Muscle layer of colon (tissue), 2 donors: ENCODE measurements around the gene KRT33A.

Experiments used
- H3K27ac ChIP-seq: one replicate; pipeline ENCODE4 v1.7.0; 2013; ENCODE audit warnings: low read depth, mild to moderate bottlenecking, low read length, moderate library complexity
- H3K27me3 ChIP-seq, 2 donors: one replicate each; pipeline ENCODE4 v1.7.0; 2013; ENCODE audit warnings: low read length in 2 of 2, mild to moderate bottlenecking in 2 of 2; ENCODE audit not compliant: insufficient read depth in 2 of 2, control insufficient read depth in 1 of 2
- H3K36me3 ChIP-seq: one replicate; pipeline ENCODE4 v1.7.0; 2013; ENCODE audit warnings: mild to moderate bottlenecking, low read length; ENCODE audit not compliant: insufficient read depth
- H3K4me1 ChIP-seq: one replicate; pipeline ENCODE4 v1.7.0; 2013; ENCODE audit warnings: mild to moderate bottlenecking, low read length; ENCODE audit not compliant: insufficient read depth
- H3K4me3 ChIP-seq, 2 donors: one replicate each; pipeline ENCODE4 v1.7.0; 2013; ENCODE audit warnings: low read length in 2 of 2, low read depth in 1 of 2, mild to moderate bottlenecking in 1 of 2, moderate library complexity in 1 of 2
- H3K9ac ChIP-seq: one replicate; pipeline ENCODE4 v1.7.0; 2013; ENCODE audit warnings: low read length
- H3K9me3 ChIP-seq: one replicate; pipeline ENCODE4 v1.7.0; 2013; ENCODE audit warnings: mild to moderate bottlenecking, low read length
- donor health status: abdominal sarcoma.
- donor health status: Adenocarcinoma of cecum.

The KRT33A gene

GRCh38 chr17:41339571-41340172 is 11.0 kb downstream of the KRT33A start:
- Histone ChIP-seq H3K9ac (no peak overlapping the region), H3K9me3 (no peaks in the 10 kb centered on the region), H3K36me3 (no peaks in the 10 kb centered on the region), H3K4me1 (no peaks in the 10 kb centered on the region), H3K27ac (no peak overlapping the region), H3K27me3 (no peaks in the 10 kb centered on the region), H3K4me3 (no peak overlapping the region)

- no peaks in the 10 kb centered on the region for H3K27me3 ChIP-seq
- no peaks in the 10 kb centered on the region for H3K36me3 ChIP-seq
- no peak overlapping the region for H3K27ac ChIP-seq
- H3K4me1 ChIP-seq: no peaks in the 10 kb centered on the region
- no peak overlapping the region for H3K4me3 ChIP-seq
- no peak overlapping the region for H3K9ac ChIP-seq
- H3K9me3 ChIP-seq: no peaks in the 10 kb centered on the region
These were observed 11.6 kb downstream of the KRT33A start for GRCh38 chr17:41338961-41339485.

GRCh38 chr17:41335747-41336146 is 14.9 kb downstream of the KRT33A start:
- no peak overlapping the region for H3K27ac ChIP-seq
- H3K9me3 ChIP-seq: no peaks in the 10 kb centered on the region
- no peaks in the 10 kb centered on the region for H3K27me3 ChIP-seq
- no peaks in the 10 kb centered on the region for H3K36me3 ChIP-seq
- H3K9ac ChIP-seq: no peak overlapping the region
- no peak overlapping the region for H3K4me3 ChIP-seq
- H3K4me1 ChIP-seq: no peaks in the 10 kb centered on the region

GRCh38 chr17:41334385-41335305 is 16.0 kb downstream of the KRT33A start:
- no peaks in the 10 kb centered on the region for H3K36me3 ChIP-seq
- no peaks in the 10 kb centered on the region for H3K9me3 ChIP-seq
- H3K4me3 ChIP-seq: no peak overlapping the region
- H3K27ac ChIP-seq: no peak overlapping the region
- no peak overlapping the region for H3K9ac ChIP-seq
- no peaks in the 10 kb centered on the region for H3K27me3 ChIP-seq
- H3K4me1 ChIP-seq: no peaks in the 10 kb centered on the region

DNA sequence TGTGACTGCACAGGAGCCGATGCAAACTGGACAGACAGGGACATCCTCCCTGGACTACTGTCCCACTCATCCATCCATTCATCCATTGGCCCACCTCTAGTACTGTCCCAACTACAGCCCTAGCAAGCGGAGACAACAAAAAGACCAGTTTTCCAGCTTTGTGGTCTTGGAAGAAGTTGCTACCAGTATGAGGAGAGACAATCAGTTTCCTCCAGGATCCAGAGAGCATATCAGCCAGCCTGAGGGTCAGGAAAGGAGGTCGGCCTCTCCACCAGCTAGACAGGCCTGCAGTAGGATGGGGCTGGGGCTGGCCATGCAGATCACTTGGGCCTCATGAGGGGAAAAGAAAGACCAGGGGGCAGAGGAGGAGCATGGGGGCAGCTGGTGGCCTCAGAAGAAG is 16.8 kb downstream of the KRT33A start:
- H3K4me3 ChIP-seq: no peak overlapping the region

GRCh38 chr17:41333098-41333497 is 17.5 kb downstream of the KRT33A start:
- H3K36me3 ChIP-seq: no peaks in the 10 kb centered on the region
- H3K9ac ChIP-seq: no peak overlapping the region
- H3K27ac ChIP-seq: no peak overlapping the region
- no peaks in the 10 kb centered on the region for H3K9me3 ChIP-seq
- H3K4me3 ChIP-seq: no peak overlapping the region
- no peaks in the 10 kb centered on the region for H3K4me1 ChIP-seq
- no peaks in the 10 kb centered on the region for H3K27me3 ChIP-seq

More for the DNA sequence above, 16.8 kb downstream of the KRT33A start:
- Histone ChIP-seq H3K27me3 (no peaks in the 10 kb centered on the region), H3K4me1 (no peaks in the 10 kb centered on the region), H3K27ac (no peak overlapping the region), H3K9me3 (no peaks in the 10 kb centered on the region), H3K9ac (no peak overlapping the region), H3K36me3 (no peaks in the 10 kb centered on the region)

DNA sequence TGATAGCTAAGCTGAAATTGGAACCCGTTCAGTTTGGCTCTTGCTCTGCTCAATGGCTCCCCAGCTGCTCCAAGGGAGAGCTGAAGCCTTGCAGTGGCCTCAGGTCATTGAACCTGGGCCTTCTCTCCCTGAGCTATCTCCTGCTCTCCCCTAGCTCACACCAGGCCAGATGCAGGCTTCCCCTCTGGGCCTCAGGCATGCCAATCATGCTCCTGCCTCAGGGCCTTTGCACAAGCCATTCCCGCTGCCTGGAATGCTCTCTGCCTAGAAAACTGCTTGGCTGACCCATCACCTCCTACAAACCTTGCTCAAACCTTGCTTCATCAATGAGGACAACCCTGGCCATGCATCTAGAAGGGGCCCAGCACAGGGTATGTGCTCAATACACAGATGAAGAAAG is 18.4 kb downstream of the KRT33A start:
- no peaks in the 10 kb centered on the region for H3K27me3 ChIP-seq
- no peak overlapping the region for H3K9ac ChIP-seq
- no peak overlapping the region for H3K4me3 ChIP-seq
- H3K4me1 ChIP-seq: no peaks in the 10 kb centered on the region
- no peaks in the 10 kb centered on the region for H3K9me3 ChIP-seq
- no peak overlapping the region for H3K27ac ChIP-seq
- no peaks in the 10 kb centered on the region for H3K36me3 ChIP-seq

DNA sequence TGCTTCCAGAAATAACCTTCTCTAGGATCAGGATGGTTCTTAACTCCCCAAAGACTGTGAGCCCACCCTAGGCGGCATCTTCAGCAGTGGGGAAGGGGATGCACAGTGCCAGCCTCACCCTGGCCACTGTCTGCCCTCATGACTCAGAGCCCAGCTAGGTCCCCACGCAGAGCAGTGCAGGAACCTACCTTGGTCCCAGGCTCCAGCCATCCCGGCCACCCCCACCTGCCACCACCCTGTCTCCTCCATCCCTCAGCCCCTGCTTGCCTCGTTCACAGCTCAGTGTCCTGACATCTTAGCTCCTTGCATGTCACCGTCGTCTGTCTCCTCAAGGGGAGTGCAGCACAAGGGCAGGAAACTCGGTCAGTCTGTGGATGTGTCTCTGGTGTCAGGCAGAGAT is 19.0 kb downstream of the KRT33A start:
- no peaks in the 10 kb centered on the region for H3K4me1 ChIP-seq
- no peak overlapping the region for H3K4me3 ChIP-seq
- H3K9ac ChIP-seq: no peak overlapping the region

GRCh38 chr17:41329279-41329948 is 21.2 kb downstream of the KRT33A start:
- no peak overlapping the region for H3K27ac ChIP-seq
- no peak overlapping the region for H3K4me3 ChIP-seq
- H3K9me3 ChIP-seq: no peaks in the 10 kb centered on the region
- H3K27me3 ChIP-seq: no peaks in the 10 kb centered on the region
- H3K4me1 ChIP-seq: no peaks in the 10 kb centered on the region
- H3K9ac ChIP-seq: no peak overlapping the region
- no peaks in the 10 kb centered on the region for H3K36me3 ChIP-seq

More for the DNA sequence above, 19.0 kb downstream of the KRT33A start:
- no peak overlapping the region for H3K27ac ChIP-seq
- no peaks in the 10 kb centered on the region for H3K36me3 ChIP-seq
- no peaks in the 10 kb centered on the region for H3K27me3 ChIP-seq
- no peaks in the 10 kb centered on the region for H3K9me3 ChIP-seq

DNA sequence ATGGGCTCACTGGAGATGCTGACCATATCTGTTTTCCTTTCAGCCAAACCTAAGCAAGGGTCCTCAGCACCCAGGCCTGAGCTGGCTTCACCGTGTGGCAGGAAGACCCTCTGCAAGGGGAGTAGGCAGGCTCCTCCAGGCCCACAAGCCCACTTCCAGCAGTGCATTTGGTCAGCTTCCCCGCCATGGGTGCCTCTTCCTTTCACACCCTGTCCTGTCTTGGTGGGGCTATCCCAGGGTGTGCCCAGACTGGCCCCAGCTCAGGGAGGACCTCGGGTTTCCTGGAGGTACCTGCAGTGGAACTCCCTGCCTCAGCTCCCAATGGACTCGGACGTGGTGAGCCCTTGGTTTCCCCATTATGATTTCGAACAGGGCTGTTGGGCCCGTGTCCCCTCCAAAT is 22.4 kb downstream of the KRT33A start:
- Histone ChIP-seq H3K9me3 (no peaks in the 10 kb centered on the region), H3K27me3 (no peaks in the 10 kb centered on the region), H3K4me3 (no peak overlapping the region), H3K27ac (no peak overlapping the region), H3K9ac (no peak overlapping the region), H3K36me3 (no peaks in the 10 kb centered on the region), H3K4me1 (no peaks in the 10 kb centered on the region)

- Histone ChIP-seq H3K27me3 (no peaks in the 10 kb centered on the region), H3K4me3 (no peak overlapping the region), H3K4me1 (no peaks in the 10 kb centered on the region), H3K9me3 (no peaks in the 10 kb centered on the region), H3K36me3 (no peaks in the 10 kb centered on the region), H3K9ac (no peak overlapping the region), H3K27ac (no peak overlapping the region)
These were observed 23.1 kb downstream of the KRT33A start for GRCh38 chr17:41327411-41328120.
